Measurements from ENCODE around the gene NLGN1. TPM values are rescaled to one million over a fixed set of nuclear protein-coding genes. Genes with fewer than 3 reads are reported as not detected.

NLGN1 gene
- total RNA-seq, 3 donors from 2014 or later (not counting 1 experiment from before 2014, with no cell fraction given): not detected

DNA sequence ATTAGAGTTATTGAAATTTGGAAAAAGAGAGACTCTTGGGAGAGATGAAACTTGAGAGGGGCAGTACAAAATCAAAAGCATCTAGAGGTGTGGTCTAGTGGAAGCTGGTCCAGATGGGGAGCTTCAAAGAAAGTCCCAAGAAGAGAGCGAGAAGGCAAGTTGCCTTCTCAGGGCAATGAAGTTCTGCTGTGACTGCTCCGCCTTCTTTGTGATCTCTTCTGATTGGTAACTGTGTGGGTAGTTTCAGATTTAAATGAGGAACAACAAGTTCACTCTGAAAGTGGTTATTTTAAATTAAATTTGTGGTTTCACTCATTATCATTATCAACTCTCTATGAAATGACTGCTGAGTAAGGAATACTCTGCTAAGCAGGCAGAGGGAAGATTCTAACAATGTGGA lies 233.3 kb downstream of the NLGN1 start:
- TF ChIP-seq, protein P1, sequence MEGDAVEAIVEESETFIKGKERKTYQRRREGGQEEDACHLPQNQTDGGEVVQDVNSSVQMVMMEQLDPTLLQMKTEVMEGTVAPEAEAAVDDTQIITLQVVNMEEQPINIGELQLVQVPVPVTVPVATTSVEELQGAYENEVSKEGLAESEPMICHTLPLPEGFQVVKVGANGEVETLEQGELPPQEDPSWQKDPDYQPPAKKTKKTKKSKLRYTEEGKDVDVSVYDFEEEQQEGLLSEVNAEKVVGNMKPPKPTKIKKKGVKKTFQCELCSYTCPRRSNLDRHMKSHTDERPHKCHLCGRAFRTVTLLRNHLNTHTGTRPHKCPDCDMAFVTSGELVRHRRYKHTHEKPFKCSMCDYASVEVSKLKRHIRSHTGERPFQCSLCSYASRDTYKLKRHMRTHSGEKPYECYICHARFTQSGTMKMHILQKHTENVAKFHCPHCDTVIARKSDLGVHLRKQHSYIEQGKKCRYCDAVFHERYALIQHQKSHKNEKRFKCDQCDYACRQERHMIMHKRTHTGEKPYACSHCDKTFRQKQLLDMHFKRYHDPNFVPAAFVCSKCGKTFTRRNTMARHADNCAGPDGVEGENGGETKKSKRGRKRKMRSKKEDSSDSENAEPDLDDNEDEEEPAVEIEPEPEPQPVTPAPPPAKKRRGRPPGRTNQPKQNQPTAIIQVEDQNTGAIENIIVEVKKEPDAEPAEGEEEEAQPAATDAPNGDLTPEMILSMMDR (IDR thresholded peaks at IDR 0.05): no peak
- no peak overlapping the region for H3K4me3 Mint-ChIP-seq
- peaks cover 4 to 5% of the 10 kb centered on the region in 2 donors for H3K9me3 Mint-ChIP-seq
- intact Hi-C loops (cut with micrococcal nuclease): no loop called here
- WGBS (ENCODE audit: insufficient coverage): 100% methylated on average over 2 of the region's 2 CpGs
- Histone ChIP-seq H3K4me1 (ENCODE audit: control insufficient read depth, insufficient read depth, low read length) (no peaks in the 10 kb centered on the region), H3K9me3 (ENCODE audit: control insufficient read depth, insufficient read depth, low read length) (no peaks in the 10 kb centered on the region), H3K27ac (ENCODE audit: low read length) (no peak overlapping the region), H3K4me3 (ENCODE audit: low read length) (no peak overlapping the region), H3K27me3 (ENCODE audit: control insufficient read depth, insufficient read depth, low read length) (no peaks in the 10 kb centered on the region), H3K36me3 (ENCODE audit: control insufficient read depth, insufficient read depth, low read length) (no peaks in the 10 kb centered on the region)
- ATAC-seq (no peak), DNase-seq (no peak)
- H3K27ac Mint-ChIP-seq: no peak overlapping the region
- no peaks in the 10 kb centered on the region for H3K27me3 Mint-ChIP-seq (ENCODE audit: low read depth in 2 of 2)
- H3K36me3 Mint-ChIP-seq: no peaks in the 10 kb centered on the region
- no peaks in the 10 kb centered on the region for H3K4me1 Mint-ChIP-seq

DNA sequence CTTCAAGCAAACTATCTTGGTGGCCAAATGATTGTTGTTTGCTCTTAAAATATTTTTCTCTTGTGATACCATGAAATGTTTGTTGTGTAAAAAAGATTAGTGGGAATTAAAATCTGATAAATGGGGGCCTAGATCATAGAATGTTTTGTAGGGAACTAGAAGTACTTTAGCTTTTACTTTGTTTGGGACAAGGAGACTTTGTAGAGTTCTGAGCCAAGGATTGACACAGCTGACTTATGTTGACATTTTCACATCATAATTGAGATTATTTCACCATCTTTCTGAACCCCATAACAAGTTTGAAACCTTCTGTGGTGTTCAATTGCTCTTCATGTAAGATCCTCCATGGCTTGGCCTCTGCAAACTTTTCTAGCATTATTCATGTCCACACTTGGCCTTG lies 235.4 kb downstream of the NLGN1 start:
- H3K9me3 ChIP-seq (ENCODE audit: control insufficient read depth, insufficient read depth, low read length): no peaks in the 10 kb centered on the region
- DNase-seq (no peak), ATAC-seq (no peak)
- intact Hi-C loops (cut with micrococcal nuclease): no loop called here
- Mint-ChIP-seq H3K4me1 (no peaks in the 10 kb centered on the region), H3K27ac (no peak overlapping the region), H3K36me3 (no peaks in the 10 kb centered on the region), H3K9me3 (peaks cover 3 to 4% of the 10 kb centered on the region in 2 donors), H3K4me3 (no peak overlapping the region), H3K27me3 (ENCODE audit: low read depth in 2 of 2) (no peaks in the 10 kb centered on the region)
- no peaks in the 10 kb centered on the region for H3K4me1 ChIP-seq (ENCODE audit: control insufficient read depth, insufficient read depth, low read length)
- no peaks in the 10 kb centered on the region for H3K36me3 ChIP-seq (ENCODE audit: control insufficient read depth, insufficient read depth, low read length)
- TF ChIP-seq, protein P1 (IDR thresholded peaks at IDR 0.05): no peak
- no peaks in the 10 kb centered on the region for H3K27me3 ChIP-seq (ENCODE audit: control insufficient read depth, insufficient read depth, low read length)
- no peak overlapping the region for H3K4me3 ChIP-seq (ENCODE audit: low read length)
- no peak overlapping the region for H3K27ac ChIP-seq (ENCODE audit: low read length)

DNA sequence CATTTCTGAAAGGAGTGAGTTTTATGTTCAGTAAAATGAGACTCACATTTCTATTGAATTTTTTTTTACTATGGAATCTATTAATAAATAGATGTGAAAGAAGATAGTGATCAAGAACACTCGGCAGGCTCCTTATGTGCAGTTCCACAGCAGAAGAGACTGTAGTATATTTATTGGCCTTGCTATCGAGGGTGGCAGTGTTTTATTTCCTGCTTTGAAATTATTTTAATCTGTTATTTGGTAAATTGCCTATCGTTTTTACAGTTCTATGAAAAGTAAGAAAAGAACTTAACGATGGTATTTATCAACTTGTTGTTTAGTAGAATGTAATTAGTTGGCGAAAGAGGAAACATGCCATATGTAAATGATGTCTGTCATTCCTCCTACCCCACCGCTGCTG lies 238.3 kb downstream of the NLGN1 start:
- no peaks in the 10 kb centered on the region for H3K4me1 Mint-ChIP-seq
- 86% methylated on average over 4 of the region's 6 CpGs for WGBS (ENCODE audit: insufficient coverage)
- H3K36me3 ChIP-seq (ENCODE audit: control insufficient read depth, insufficient read depth, low read length): no peaks in the 10 kb centered on the region
- no peak overlapping the region for H3K4me3 Mint-ChIP-seq
- ATAC-seq (no peak), DNase-seq (no peak)
- H3K9me3 ChIP-seq (ENCODE audit: control insufficient read depth, insufficient read depth, low read length): peaks cover 3% of the 10 kb centered on the region
- intact Hi-C loops (cut with micrococcal nuclease): no loop called here
- H3K27me3 ChIP-seq (ENCODE audit: control insufficient read depth, insufficient read depth, low read length): no peaks in the 10 kb centered on the region
- no peaks in the 10 kb centered on the region for H3K27me3 Mint-ChIP-seq (ENCODE audit: low read depth in 2 of 2)
- no peaks in the 10 kb centered on the region for H3K4me1 ChIP-seq (ENCODE audit: control insufficient read depth, insufficient read depth, low read length)
- no peak overlapping the region for H3K27ac ChIP-seq (ENCODE audit: low read length)
- TF ChIP-seq, protein P1 (IDR thresholded peaks at IDR 0.05): no peak
- H3K4me3 ChIP-seq (ENCODE audit: low read length): no peak overlapping the region
- no peak overlapping the region for H3K27ac Mint-ChIP-seq
- H3K36me3 Mint-ChIP-seq: no peaks in the 10 kb centered on the region
- peaks cover 4 to 8% of the 10 kb centered on the region in 2 donors for H3K9me3 Mint-ChIP-seq

DNA sequence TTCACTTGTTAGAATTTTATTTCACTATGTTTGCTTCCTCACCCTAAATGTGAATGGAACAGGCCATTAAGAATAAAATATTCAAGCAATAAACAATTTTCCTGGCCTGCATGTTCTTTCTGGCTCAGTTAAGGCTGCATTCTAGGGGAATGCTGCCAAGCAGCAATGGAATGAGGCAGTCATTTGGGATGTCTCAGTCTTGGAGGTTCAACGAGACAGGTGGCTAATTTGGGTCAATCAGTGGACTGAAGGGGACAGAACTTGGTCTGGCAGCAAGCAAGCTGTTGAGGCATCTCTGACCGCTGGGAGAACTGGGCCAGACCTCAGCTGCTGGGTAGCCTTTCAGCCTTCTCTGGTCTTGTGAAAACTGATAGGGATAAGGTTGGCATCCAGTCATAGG lies 241.6 kb downstream of the NLGN1 start:
- H3K36me3 ChIP-seq (ENCODE audit: control insufficient read depth, insufficient read depth, low read length): no peaks in the 10 kb centered on the region
- Mint-ChIP-seq H3K4me3 (no peak overlapping the region), H3K4me1 (no peaks in the 10 kb centered on the region), H3K27me3 (ENCODE audit: low read depth in 2 of 2) (no peaks in the 10 kb centered on the region), H3K36me3 (no peaks in the 10 kb centered on the region), H3K9me3 (peaks cover 4 to 11% of the 10 kb centered on the region in 2 donors), H3K27ac (no peak overlapping the region)
- H3K4me3 ChIP-seq (ENCODE audit: low read length): no peak overlapping the region
- no peaks in the 10 kb centered on the region for H3K27me3 ChIP-seq (ENCODE audit: control insufficient read depth, insufficient read depth, low read length)
- ATAC-seq (no peak), DNase-seq (no peak)
- H3K27ac ChIP-seq (ENCODE audit: low read length): no peak overlapping the region
- WGBS (ENCODE audit: insufficient coverage): 65% methylated on average over 2 of the region's 2 CpGs
- H3K9me3 ChIP-seq (ENCODE audit: control insufficient read depth, insufficient read depth, low read length): peaks cover 3% of the 10 kb centered on the region
- TF ChIP-seq, protein P1 (IDR thresholded peaks at IDR 0.05): no peak
- intact Hi-C loops (cut with micrococcal nuclease): no loop called here
- H3K4me1 ChIP-seq (ENCODE audit: control insufficient read depth, insufficient read depth, low read length): no peaks in the 10 kb centered on the region
